Heart left ventricle (tissue), 13 donors: ENCODE results near the gene SPEG.

ENCODE experiments used
- CTCF ChIP-seq, 12 donors: fragments of 200-600 bp; sonication (generic) in 4 of 12; IDR thresholded peaks; one replicate each; pipeline versions ENCODE4 v1.5.0 to v1.8.0; 2018 to 2022; ENCODE audit warnings: antibody characterized with exemption in 12 of 12, mild to moderate bottlenecking in 5 of 12
- POLR2A ChIP-seq, 2 donors: fragments of 450-650 bp; IDR thresholded peaks; one replicate each; pipeline ENCODE4 v1.6.1; 2017; ENCODE audit warnings: antibody characterized with exemption in 2 of 2, mild to moderate bottlenecking in 2 of 2, moderate library complexity in 2 of 2
- donor health status: ischemic (EF 13 %, LVEDD 7.1; RV severe dilation, severe dysfunction).
- donor health status: DM: no; HTN: yes; CAD: no.
- donor health status: DM: no; HTN: no; CAD: no.
- donor health status: ischemic (EF 25% LVEDD 6.9; RV normal size, moderate dysfunction).
- donor health status: ischemic (EF 25% LVEDD 5.7; RV mildly dilated, moderate dysfunction).
- donor health status: ischemic (EF 35%, LVEDD 5.7; RV mildly dilated, moderate dysfunction).
- donor health status: nonischemic (EF 11% LVEDD 7.7; RV severe dilation, severe dysfunction).
- donor health status: DM: yes; HTN: yes; CAD: no.
- donor health status: PGD.
- donor health status: ischemic (EF 29% LVEDD 5.4; RV normal size, mild dysfunction).
- donor health status: nonischemic (EF 23%, LVEDD 6.1; RV moderate dilation, normal function).

GRCh38 chr2:219501849-219502248 lies 67.2 kb downstream of the SPEG start:
- no peak for TF ChIP-seq CTCF (IDR thresholded peaks at IDR 0.05)
- TF ChIP-seq POLR2A (IDR thresholded peaks at IDR 0.05): no peak
